Upper lobe of left lung (tissue), 6 donors: ENCODE data around the gene MACROH2A2. TPM values are rescaled to one million over a fixed set of nuclear protein-coding genes. Genes with fewer than 3 reads are reported as not detected.
"Not testable (repeated sequence)": the region's sequence is repeated elsewhere in the genome, so short reads cannot be mapped to it uniquely, and the experiment has no call there.

Source experiments
- ATAC-seq, 2 donors: fragments of 200-7000 bp; cut with Tn5 transposase; one replicate each; pipeline ENCODE4 v1.9.1; 2022; ENCODE audit warnings: mild to moderate bottlenecking in 2 of 2, moderate library complexity in 2 of 2; ENCODE audit not compliant: low FRiP score in 2 of 2
- DNase-seq, 2 donors: peaks; one replicate each; pipeline ENCODE4 v3.0.0-alpha.2; 2019 to 2020
- H3K27ac ChIP-seq, 4 donors: fragments of 200-600 bp; sonication (generic); one replicate each; pipeline ENCODE4 v1.5.1; 2016 to 2019
- H3K27me3 ChIP-seq, 4 donors: fragments of 200-600 bp; sonication (generic); one replicate each; pipeline ENCODE4 v1.5.1; 2017 to 2019
- H3K36me3 ChIP-seq, 4 donors: fragments of 200-600 bp; sonication (generic); one replicate each; pipeline ENCODE4 v1.5.1; 2016 to 2019
- H3K4me1 ChIP-seq, 4 donors: fragments of 200-600 bp; sonication (generic); one replicate each; pipeline ENCODE4 v1.5.1; 2018 to 2019
- H3K4me3 ChIP-seq, 4 donors: fragments of 200-600 bp; sonication (generic); one replicate each; pipeline ENCODE4 v1.5.1; 2017 to 2019; ENCODE audit warnings: mild to moderate bottlenecking in 2 of 4, moderate library complexity in 1 of 4
- H3K9me3 ChIP-seq, 4 donors: fragments of 200-600 bp; sonication (generic); one replicate each; pipeline ENCODE4 v1.5.1; 2018 to 2019
- CTCF ChIP-seq, 6 experiments: fragments of 450-650 bp in 4 of 6; fragments of 200-600 bp in 2 of 6; sonication (generic) in 2 of 6; IDR thresholded peaks; one replicate each; pipeline ENCODE4 v1.5.1; 2016 to 2019; ENCODE audit warnings: antibody characterized with exemption in 6 of 6
- EP300 ChIP-seq, 4 donors: sonication (generic); formaldehyde crosslinking; IDR thresholded peaks; one replicate each; pipeline ENCODE4 v1.5.1; 2017; ENCODE audit warnings: antibody characterized with exemption in 4 of 4, control low read depth in 2 of 4
- POLR2A ChIP-seq, 4 donors: fragments of 450-650 bp; IDR thresholded peaks; one replicate each; pipeline ENCODE4 v1.5.1; 2016 to 2017; ENCODE audit warnings: antibody characterized with exemption in 4 of 4, mild to moderate bottlenecking in 2 of 4
- POLR2AphosphoS5 ChIP-seq, 2 donors: sonication (generic); formaldehyde crosslinking; IDR thresholded peaks; one replicate each; pipeline ENCODE4 v1.5.1; 2017; ENCODE audit warnings: antibody characterized with exemption in 2 of 2
- WGBS, 2 donors: methylation state at CpG; one replicate each; pipeline ENCODE4 v1.1.5; 2017 to 2018; 5-methylcytosine and 5-hydroxymethylcytosine counted together
- total RNA-seq, 6 donors: library from RNA; depleted of rRNA in 4 of 6; stranded (reverse); fragments of >200 nt in 4 of 6; gene quantifications; one replicate each; pipeline versions ENCODE4 v1.1.0 to v1.2.1, GENCODE V29; 2016 to 2021
- donor health status: DM: no; HTN: no; CAD: no; lungs with moderate emphysema.
- donor health status: DM: no; HTN: yes; CAD: no; lungs with severe emphysema.

MACROH2A2 gene
- total RNA-seq, 6 donors from 2014 or later, result 5.2 to 10.9 (median 7.1) TPM

DNA sequence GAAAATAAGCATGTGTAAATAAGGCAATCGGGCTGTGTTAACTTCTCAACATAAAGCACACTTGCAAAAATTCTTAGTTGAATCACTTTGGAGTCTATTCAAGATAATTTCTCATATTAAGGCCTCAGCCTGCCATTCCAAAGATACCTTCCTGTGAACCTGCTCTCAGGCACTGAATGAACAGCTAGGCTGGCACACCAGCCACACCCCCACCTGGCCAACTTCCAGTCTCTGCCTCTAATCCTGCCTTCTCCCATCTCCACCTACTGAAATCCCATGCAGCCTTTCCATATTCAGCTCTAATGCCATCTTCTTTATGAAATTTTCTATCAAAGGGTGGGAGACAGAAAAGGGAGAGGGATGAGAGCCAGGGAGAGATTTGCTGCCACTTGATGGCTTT, 17.1 kb upstream of the MACROH2A2 start:
- ATAC-seq (no peak), DNase-seq (no peak)
- Histone ChIP-seq H3K4me1 (no peaks in the 10 kb centered on the region), H3K36me3 (no peaks in the 10 kb centered on the region), H3K27ac (no peak overlapping the region), H3K4me3 (no peak overlapping the region), H3K9me3 (peaks cover 0 to 8% (median 2%) of the 10 kb centered on the region in 4 donors), H3K27me3 (no peaks in the 10 kb centered on the region)
- WGBS, 2 donors, result 39 to 71% methylated on average over 1 of the region's 1 CpG
- TF ChIP-seq EP300 (IDR thresholded peaks at IDR 0.05), result no peak
- no peak for TF ChIP-seq POLR2AphosphoS5 (IDR thresholded peaks at IDR 0.05)
- TF ChIP-seq POLR2A (IDR thresholded peaks at IDR 0.05), result no peak
- no peak for TF ChIP-seq CTCF (IDR thresholded peaks at IDR 0.05)

DNA sequence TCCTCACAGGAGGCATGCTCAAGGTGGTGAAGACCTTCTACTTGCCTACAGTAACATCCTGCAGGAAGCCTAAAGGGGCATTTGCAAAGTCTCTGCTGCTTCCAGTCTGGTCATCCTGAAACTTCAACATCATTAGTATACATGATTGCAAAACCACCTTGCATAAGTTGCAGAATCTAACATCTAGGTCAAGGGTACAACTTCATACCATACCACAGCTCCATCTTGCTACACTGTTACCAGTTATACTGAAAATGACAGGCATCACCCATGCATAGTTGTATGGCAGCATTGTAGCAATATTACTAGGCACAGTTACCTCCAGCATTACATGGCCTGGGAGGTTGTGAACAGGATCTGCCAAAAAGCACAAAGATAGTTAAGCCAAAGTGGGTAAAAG, 13.7 kb upstream of the MACROH2A2 start:
- Histone ChIP-seq H3K4me3 (no peak overlapping the region), H3K9me3 (no peaks in the 10 kb centered on the region), H3K36me3 (no peaks in the 10 kb centered on the region), H3K4me1 (no peaks in the 10 kb centered on the region), H3K27ac (no peak overlapping the region), H3K27me3 (no peaks in the 10 kb centered on the region)
- DNase-seq (no peak), ATAC-seq (no peak)
- no peak for TF ChIP-seq POLR2A (IDR thresholded peaks at IDR 0.05)
- no peak for TF ChIP-seq EP300 (IDR thresholded peaks at IDR 0.05)
- TF ChIP-seq CTCF (IDR thresholded peaks at IDR 0.05), result no peak
- no peak for TF ChIP-seq POLR2AphosphoS5 (IDR thresholded peaks at IDR 0.05)

- no peak for DNase-seq
- WGBS, 2 donors, result 73 to 82% methylated on average over 2 of the region's 2 CpGs
- no peaks in the 10 kb centered on the region for H3K36me3 ChIP-seq
Observed at GRCh38 chr10:70041016-70041415, 11.6 kb upstream of the MACROH2A2 start.

DNA sequence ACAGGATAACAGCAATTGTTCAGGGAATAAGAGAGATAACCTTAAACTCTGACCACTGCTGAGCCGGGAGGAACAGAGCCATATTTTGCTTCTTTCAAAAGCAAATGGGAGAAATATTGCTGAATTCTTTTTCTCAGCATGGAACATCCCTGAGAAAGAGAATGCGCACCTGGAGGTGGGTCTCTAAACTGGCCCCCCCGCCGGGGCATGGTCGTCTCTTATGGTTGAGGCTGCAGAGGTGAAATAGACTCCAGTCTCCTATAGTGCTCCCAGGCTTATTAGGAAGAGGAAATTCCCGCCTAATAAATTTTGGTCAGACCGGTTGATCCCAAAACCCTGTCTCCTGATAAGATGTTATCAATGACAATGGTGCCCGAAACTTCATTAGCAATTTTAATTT, 10.9 kb upstream of the MACROH2A2 start:
- not testable (repeated sequence) for ATAC-seq, H3K36me3 ChIP-seq, H3K27me3 ChIP-seq, DNase-seq, H3K27ac ChIP-seq, H3K4me3 ChIP-seq, H3K9me3 ChIP-seq, H3K4me1 ChIP-seq
- 71 to 74% methylated on average over 8 of the region's 8 CpGs for WGBS, 2 donors

More at GRCh38 chr10:70041016-70041415, 11.6 kb upstream of the MACROH2A2 start:
- Histone ChIP-seq H3K27me3 (no peaks in the 10 kb centered on the region), H3K9me3 (no peaks in the 10 kb centered on the region), H3K4me3 (no peak overlapping the region), H3K27ac (no peak overlapping the region), H3K4me1 (no peaks in the 10 kb centered on the region)
- ATAC-seq, result no peak
- TF ChIP-seq CTCF (IDR thresholded peaks at IDR 0.05), result no peak
- no peak for TF ChIP-seq POLR2A (IDR thresholded peaks at IDR 0.05)
- no peak for TF ChIP-seq EP300 (IDR thresholded peaks at IDR 0.05)
- TF ChIP-seq POLR2AphosphoS5 (IDR thresholded peaks at IDR 0.05), result no peak

- H3K27ac ChIP-seq, H3K27me3 ChIP-seq, ATAC-seq, H3K4me3 ChIP-seq, H3K36me3 ChIP-seq, DNase-seq, H3K4me1 ChIP-seq, H3K9me3 ChIP-seq: not testable (repeated sequence)
- 89 to 97% methylated on average over 4 of the region's 4 CpGs for WGBS, 2 donors
Observed at GRCh38 chr10:70047066-70047465, 5.6 kb upstream of the MACROH2A2 start.

DNA sequence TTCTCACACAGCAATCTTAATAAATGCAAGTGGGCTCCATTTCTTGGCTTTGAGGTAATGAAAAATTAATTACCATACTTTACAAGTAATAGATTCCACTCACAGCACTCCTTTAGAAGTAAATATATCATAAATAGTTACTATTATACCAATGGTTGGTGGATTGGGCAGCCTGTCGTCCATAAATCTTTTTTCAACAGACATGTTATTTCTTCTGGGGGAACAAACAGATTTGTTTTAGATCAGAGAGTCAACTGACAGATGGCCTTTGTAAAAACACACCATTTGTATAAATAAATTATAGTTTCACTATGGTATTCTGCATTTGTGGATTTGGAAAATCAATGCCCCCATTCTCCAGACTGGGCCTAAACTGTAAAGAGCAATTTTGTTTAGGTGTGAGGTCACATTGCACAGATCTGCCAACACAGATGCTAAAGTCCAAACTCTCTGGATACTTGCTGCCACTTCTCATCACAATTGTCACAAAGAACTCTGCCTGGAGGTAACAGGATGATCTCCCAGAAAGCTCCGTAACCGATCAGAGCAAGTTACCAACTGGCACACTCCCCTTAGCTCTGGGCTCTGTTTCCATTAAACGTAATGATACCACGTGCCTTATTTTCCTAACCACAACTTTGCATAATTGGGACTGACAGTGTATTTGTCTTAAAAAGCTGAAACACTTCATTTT, 4.5 kb upstream of the MACROH2A2 start:
- no peak for TF ChIP-seq EP300 (IDR thresholded peaks at IDR 0.05)
- TF ChIP-seq CTCF (IDR thresholded peaks at IDR 0.05), result no peak
- no peak for TF ChIP-seq POLR2AphosphoS5 (IDR thresholded peaks at IDR 0.05)
- TF ChIP-seq POLR2A (IDR thresholded peaks at IDR 0.05), result no peak
- WGBS, 2 donors, result 69 to 73% methylated on average over 5 of the region's 5 CpGs
- H3K27me3 ChIP-seq, result peaks cover 0 to 5% (median 2%) of the 10 kb centered on the region in 4 donors
- no peak overlapping the region for H3K27ac ChIP-seq
- no peak overlapping the region for H3K4me3 ChIP-seq
- ATAC-seq (no peak), DNase-seq (no peak)
- H3K9me3 ChIP-seq, result no peaks in the 10 kb centered on the region
- H3K4me1 ChIP-seq, result peaks cover 0 to 13% (median 6%) of the 10 kb centered on the region in 4 donors
- no peaks in the 10 kb centered on the region for H3K36me3 ChIP-seq
